ENCODE data around the gene POP4. TPM values are rescaled to one million over a fixed set of nuclear protein-coding genes. Genes with fewer than 3 reads are reported as not detected.

POP4 gene
- total and polyA plus RNA-seq, 2 of the 13 experiments (the other 11 are each of a cell fraction or from before 2014, with no cell fraction given): 32.2 to 84.0 TPM

- CTCF ChIA-PET (ENCODE audit: low intra/inter-chr PET ratio, low total read pairs): no interaction called here
- Histone ChIP-seq H4K20me1 (ENCODE audit: insufficient read depth, low read length) (no peaks in the 10 kb centered on the region), H3K9ac (ENCODE audit: insufficient read depth, low read depth, low read length) (no peak overlapping the region), H3K9me3 (ENCODE audit: low read length) (no peaks in the 10 kb centered on the region), H3K27me3 (ENCODE audit: control insufficient read depth in 1 of 2, insufficient read depth in 2 of 2, low read length in 2 of 2) (peaks cover 0 to 16% of the 10 kb centered on the region in 2 experiments; a peak in 4 of 5 replicates), H3K4me2 (ENCODE audit: low read depth, low read length) (no peak overlapping the region), H2AFZ (ENCODE audit: low read length) (no peak overlapping the region), H3K27ac (ENCODE audit: extremely low read length, insufficient read depth, low read length) (no peak overlapping the region), H3K4me1 (ENCODE audit: insufficient read depth, low read length) (no peaks in the 10 kb centered on the region), H3K79me2 (ENCODE audit: insufficient read depth, low read length) (no peaks in the 10 kb centered on the region), H3K36me3 (replicated peaks in 1 of 2; ENCODE audit: control insufficient read depth in 1 of 2, insufficient read depth in 2 of 2, low read length in 2 of 2) (no peaks in the 10 kb centered on the region), H3K4me3 (replicated peaks in 1 of 3; ENCODE audit: insufficient read depth in 1 of 3, low read depth in 2 of 3, low read length in 3 of 3) (no peak overlapping the region)
- FAIRE-seq: no peak
- POLR2A ChIA-PET: no interaction called here
- intact Hi-C loops (cut with micrococcal nuclease; ENCODE audit: unreplicated experiment) (no loop called here), in situ Hi-C loops (cut with HindIII; ENCODE audit: extremely low pct_ligation_motif_present, low pct_unique_long_range_greater_than_20kb) (no loop called here)
- DNase-seq (ENCODE audit: low spot score): no peak
- ATAC-seq: no peak
- BruUV-seq (replicated peaks): no TSS peak
- 8% methylated on average over 3 of the region's 3 CpGs for WGBS (ENCODE audit: low lambda C conversion rate)
- TF ChIP-seq HDAC1 (CRISPR knock-in tag; IDR thresholded peaks at IDR 0.05) (no peak), TOE1 (CRISPR knock-in tag; IDR thresholded peaks at IDR 0.05) (no peak), KMT2B (CRISPR knock-in tag; IDR thresholded peaks at IDR 0.05) (no peak), ZNF234 (CRISPR knock-in tag; conservative IDR thresholded peaks at IDR 0.05) (no peak), GTF2F1 (IDR thresholded peaks at IDR 0.05; ENCODE audit: low read length) (no peak), RORA (CRISPR knock-in tag; IDR thresholded peaks at IDR 0.05) (no peak), MTF2 (CRISPR knock-in tag; IDR thresholded peaks at IDR 0.05; ENCODE audit: borderline replicate concordance) (no peak), HOXA5 (CRISPR knock-in tag; IDR thresholded peaks at IDR 0.05) (no peak), KAT8 (CRISPR knock-in tag; IDR thresholded peaks at IDR 0.05) (no peak), KDM5B (CRISPR knock-in tag; IDR thresholded peaks at IDR 0.05; ENCODE audit: borderline replicate concordance) (no peak), ZNF281 (CRISPR knock-in tag; IDR thresholded peaks at IDR 0.05; ENCODE audit: borderline replicate concordance) (no peak), CREM (IDR thresholded peaks at IDR 0.05) (no peak), CREM (CRISPR knock-in tag; IDR thresholded peaks at IDR 0.05) (no peak), RARG (CRISPR knock-in tag; IDR thresholded peaks at IDR 0.05; ENCODE audit: low read depth) (no peak), ZBTB7B (CRISPR knock-in tag; IDR thresholded peaks at IDR 0.05) (no peak), NFATC3 (CRISPR knock-in tag; IDR thresholded peaks at IDR 0.05) (no peak), PHF21A (CRISPR knock-in tag; IDR thresholded peaks at IDR 0.05) (no peak)
- TF ChIP-seq, protein P1, sequence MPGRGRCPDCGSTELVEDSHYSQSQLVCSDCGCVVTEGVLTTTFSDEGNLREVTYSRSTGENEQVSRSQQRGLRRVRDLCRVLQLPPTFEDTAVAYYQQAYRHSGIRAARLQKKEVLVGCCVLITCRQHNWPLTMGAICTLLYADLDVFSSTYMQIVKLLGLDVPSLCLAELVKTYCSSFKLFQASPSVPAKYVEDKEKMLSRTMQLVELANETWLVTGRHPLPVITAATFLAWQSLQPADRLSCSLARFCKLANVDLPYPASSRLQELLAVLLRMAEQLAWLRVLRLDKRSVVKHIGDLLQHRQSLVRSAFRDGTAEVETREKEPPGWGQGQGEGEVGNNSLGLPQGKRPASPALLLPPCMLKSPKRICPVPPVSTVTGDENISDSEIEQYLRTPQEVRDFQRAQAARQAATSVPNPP (CRISPR knock-in tag; IDR thresholded peaks at IDR 0.05): no peak
- TF ChIP-seq, protein P2, sequence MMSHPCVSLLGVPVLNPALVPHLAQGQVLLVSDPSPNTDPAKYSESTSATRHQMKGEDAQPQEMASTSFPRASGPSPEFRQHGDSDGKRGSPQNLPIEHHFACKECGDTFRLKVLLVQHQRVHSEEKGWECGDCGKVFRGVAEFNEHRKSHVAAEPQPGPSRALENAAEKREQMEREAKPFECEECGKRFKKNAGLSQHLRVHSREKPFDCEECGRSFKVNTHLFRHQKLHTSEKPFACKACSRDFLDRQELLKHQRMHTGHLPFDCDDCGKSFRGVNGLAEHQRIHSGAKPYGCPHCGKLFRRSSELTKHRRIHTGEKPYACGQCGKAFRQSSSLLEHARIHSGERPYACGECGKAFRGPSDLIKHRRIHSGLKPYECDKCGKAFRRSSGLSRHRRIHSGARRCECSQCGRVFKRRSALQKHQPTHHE (CRISPR knock-in tag; IDR thresholded peaks at IDR 0.05; ENCODE audit: borderline replicate concordance): no peak
- TF ChIP-seq, protein P3, sequence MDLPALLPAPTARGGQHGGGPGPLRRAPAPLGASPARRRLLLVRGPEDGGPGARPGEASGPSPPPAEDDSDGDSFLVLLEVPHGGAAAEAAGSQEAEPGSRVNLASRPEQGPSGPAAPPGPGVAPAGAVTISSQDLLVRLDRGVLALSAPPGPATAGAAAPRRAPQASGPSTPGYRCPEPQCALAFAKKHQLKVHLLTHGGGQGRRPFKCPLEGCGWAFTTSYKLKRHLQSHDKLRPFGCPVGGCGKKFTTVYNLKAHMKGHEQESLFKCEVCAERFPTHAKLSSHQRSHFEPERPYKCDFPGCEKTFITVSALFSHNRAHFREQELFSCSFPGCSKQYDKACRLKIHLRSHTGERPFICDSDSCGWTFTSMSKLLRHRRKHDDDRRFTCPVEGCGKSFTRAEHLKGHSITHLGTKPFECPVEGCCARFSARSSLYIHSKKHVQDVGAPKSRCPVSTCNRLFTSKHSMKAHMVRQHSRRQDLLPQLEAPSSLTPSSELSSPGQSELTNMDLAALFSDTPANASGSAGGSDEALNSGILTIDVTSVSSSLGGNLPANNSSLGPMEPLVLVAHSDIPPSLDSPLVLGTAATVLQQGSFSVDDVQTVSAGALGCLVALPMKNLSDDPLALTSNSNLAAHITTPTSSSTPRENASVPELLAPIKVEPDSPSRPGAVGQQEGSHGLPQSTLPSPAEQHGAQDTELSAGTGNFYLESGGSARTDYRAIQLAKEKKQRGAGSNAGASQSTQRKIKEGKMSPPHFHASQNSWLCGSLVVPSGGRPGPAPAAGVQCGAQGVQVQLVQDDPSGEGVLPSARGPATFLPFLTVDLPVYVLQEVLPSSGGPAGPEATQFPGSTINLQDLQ (CRISPR knock-in tag; IDR thresholded peaks at IDR 0.05): no peak
Measured at GRCh38 chr19:29598496-29598895, 7.6 kb upstream of the POP4 start.
